ENCODE data around the gene ULK4.

The ULK4 gene

DNA sequence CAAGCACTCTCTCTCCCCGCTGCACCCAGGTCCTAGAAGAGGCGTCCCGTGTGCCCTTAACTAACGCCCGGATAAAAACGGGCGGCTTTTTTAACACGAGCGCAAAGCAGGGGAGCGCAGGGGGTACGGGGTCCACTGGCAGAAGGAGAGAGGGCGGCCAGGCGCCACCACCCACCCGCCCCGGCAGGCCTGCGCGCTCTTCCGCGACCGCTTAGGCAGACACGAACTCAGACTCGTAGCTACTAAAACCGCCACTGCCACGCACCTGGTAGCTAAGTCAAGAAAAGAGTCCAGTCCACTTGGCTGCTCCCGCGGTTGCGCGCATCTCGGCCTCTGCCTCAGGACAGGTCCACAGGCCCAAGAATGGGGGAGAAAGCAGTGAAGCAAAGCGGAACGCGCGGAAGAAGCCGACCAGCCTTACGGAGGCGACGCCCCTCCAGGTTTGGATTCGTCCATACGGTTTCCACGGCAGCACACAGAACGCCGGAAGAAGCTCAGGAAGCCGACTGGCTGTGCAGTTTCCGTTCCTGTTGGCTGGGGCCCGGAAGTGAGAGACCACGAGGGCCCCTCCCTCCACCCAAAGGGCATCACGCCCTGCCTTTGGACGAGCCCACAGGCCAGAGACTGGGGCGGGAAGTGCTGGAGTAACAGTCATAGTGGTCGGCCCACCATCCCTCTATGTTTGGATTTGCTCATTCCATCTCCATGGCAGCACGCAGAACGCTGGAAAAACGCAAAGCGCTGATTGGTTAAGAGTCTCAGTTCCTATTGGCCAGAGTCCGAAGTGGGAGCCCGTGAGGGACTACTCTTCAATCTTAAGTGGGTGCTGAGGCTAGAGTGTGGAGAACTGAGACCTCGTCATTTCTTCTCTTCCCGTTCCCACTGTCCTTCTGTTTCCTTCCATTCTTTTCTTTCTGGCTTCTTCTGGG, at the start of gene ULK4:
TSS of gene ULK4 (minus strand) at position 353 of the 929 bp plus-strand sequence. CDS start 7,344 bp downstream, outside the sequence.
- TF ChIP-seq, protein P1, sequence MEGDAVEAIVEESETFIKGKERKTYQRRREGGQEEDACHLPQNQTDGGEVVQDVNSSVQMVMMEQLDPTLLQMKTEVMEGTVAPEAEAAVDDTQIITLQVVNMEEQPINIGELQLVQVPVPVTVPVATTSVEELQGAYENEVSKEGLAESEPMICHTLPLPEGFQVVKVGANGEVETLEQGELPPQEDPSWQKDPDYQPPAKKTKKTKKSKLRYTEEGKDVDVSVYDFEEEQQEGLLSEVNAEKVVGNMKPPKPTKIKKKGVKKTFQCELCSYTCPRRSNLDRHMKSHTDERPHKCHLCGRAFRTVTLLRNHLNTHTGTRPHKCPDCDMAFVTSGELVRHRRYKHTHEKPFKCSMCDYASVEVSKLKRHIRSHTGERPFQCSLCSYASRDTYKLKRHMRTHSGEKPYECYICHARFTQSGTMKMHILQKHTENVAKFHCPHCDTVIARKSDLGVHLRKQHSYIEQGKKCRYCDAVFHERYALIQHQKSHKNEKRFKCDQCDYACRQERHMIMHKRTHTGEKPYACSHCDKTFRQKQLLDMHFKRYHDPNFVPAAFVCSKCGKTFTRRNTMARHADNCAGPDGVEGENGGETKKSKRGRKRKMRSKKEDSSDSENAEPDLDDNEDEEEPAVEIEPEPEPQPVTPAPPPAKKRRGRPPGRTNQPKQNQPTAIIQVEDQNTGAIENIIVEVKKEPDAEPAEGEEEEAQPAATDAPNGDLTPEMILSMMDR (IDR thresholded peaks at IDR 0.05; ENCODE audit: control insufficient read depth, insufficient read depth, low read depth, low read length, missing control alignments): no peak
- peak; percentile 100 for DNase-seq (ENCODE audit: low read depth)
- peak within 1 kb of the TSS; percentile 89 for H3K4me3 ChIP-seq (ENCODE audit: control insufficient read depth, low read depth, low read length)

DNA sequence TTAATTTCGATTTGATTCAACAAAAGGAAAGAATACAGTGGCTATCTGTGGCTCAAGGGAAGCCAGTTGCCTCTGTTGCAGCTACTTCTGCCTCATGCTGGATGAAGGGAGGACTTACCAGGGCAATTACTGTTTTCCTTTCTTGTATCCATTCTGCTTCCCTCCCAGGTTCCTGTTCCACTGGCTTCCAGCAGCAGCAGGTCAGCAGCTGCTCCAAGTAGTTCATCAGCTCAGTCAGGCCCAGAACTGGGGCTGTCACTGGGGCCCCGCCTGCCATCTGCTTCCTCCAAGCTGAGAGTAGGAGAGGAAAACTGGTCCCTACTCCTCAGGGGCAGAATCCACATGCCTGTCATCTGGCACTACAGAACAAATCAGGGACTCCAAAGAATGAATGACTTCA, 48.6 kb upstream of the ULK4 start:
- no peak overlapping the region for H3K4me3 ChIP-seq (ENCODE audit: control insufficient read depth, low read depth, low read length)
- DNase-seq (ENCODE audit: low read depth): no peak
- TF ChIP-seq, protein P1 (IDR thresholded peaks at IDR 0.05; ENCODE audit: control insufficient read depth, insufficient read depth, low read depth, low read length, missing control alignments): no peak

DNA sequence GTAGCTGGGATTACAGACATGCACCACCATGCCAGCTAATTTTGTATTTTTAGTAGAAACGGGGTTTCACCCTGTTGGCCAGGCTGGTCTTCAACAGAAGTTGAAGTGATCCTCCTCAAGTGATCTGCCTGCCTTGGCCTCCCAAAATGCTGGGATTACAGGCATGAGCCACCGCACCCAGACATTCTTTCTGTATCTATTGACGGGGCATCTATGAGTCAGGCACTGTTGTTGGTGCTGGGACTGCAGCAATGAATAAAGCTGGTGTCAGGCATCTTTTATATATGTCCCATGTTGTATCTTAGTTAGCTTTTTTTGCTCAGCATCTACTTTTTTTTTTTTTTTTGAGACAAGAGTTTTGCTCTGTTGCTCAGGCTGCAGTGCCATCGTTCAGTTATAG, 47.6 kb upstream of the ULK4 start:
- no peak for DNase-seq (ENCODE audit: low read depth)
- TF ChIP-seq, protein P1 (IDR thresholded peaks at IDR 0.05; ENCODE audit: control insufficient read depth, insufficient read depth, low read depth, low read length, missing control alignments): no peak
- H3K4me3 ChIP-seq (ENCODE audit: control insufficient read depth, low read depth, low read length): no peak overlapping the region

DNA sequence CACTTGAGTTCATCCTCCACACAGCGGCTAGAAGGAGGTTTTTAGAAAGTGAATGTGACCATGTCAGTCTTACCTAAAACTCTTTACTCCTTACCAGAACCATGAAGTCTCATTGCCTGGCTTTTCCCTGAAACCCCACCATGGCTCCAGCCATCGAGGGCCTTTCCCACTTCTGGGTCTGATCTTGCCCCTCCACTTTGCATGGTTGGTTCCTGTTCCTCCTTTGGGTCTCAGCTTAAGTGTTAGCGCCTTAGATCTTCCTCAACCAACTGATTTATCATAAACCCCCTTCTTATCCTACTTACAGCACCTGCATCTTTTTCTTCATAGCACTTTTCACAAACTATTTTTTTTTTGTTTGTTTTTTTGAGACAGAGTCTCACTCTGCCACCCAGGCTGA, 45.9 kb upstream of the ULK4 start:
- TF ChIP-seq, protein P1 (IDR thresholded peaks at IDR 0.05; ENCODE audit: control insufficient read depth, insufficient read depth, low read depth, low read length, missing control alignments): no peak
- DNase-seq (ENCODE audit: low read depth): no peak
- no peak overlapping the region for H3K4me3 ChIP-seq (ENCODE audit: control insufficient read depth, low read depth, low read length)

DNA sequence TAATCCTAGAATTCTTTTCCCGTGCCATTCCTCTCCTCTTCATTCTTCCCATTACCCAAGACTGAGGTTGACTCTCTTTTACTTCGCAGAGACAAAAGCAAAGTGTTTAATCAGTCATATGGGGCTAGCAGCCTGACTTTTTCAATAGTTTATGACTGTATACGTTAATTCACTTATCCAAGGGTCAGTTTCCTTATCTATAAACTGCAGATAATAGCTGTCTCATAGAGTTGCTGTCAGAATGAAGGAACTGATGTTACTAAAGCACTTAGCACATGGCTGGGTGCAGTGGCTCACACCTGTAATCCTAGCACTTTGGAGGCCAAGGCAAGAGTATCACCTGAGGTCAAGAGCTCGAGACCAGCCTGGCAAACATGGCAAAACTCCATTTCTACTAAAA, 43.5 kb upstream of the ULK4 start:
- no peak overlapping the region for H3K4me3 ChIP-seq (ENCODE audit: control insufficient read depth, low read depth, low read length)
- TF ChIP-seq, protein P1 (IDR thresholded peaks at IDR 0.05; ENCODE audit: control insufficient read depth, insufficient read depth, low read depth, low read length, missing control alignments): no peak
- no peak for DNase-seq (ENCODE audit: low read depth)

DNA sequence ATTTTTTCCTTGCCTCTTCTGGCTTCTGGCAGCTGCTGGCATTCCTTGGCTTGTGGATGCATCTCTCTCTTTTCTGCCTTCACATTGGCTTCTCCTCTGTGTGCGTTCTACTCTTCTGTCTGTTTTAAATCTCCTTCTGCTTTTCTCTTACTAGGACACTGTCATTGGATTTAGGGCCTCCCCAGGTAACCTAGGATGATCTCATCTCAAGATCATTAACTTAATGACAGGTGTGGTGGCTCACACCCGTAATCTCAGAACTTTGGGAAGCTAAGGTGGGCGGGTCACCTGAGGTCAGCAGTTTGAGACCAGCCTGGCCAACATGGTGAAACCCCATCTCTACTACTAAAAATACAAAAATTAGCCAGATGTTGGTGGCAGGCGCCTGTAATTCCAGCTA, 40.9 kb upstream of the ULK4 start:
- H3K4me3 ChIP-seq (ENCODE audit: control insufficient read depth, low read depth, low read length): no peak overlapping the region
- DNase-seq (ENCODE audit: low read depth): no peak

More for the DNA sequence above, 40.9 kb upstream of the ULK4 start:
- TF ChIP-seq, protein P1 (IDR thresholded peaks at IDR 0.05; ENCODE audit: control insufficient read depth, insufficient read depth, low read depth, low read length, missing control alignments): no peak
